Mesendoderm (in vitro differentiated cells): ENCODE measurements around the gene STARD3.

ENCODE experiments used
- DNase-seq: peaks from one replicate; pipeline ENCODE4 v3.0.0; 2013
- H2AK5ac ChIP-seq: 2 replicates; pipeline ENCODE4 v1.6.1; 2013; ENCODE audit warnings: low read length, inconsistent platforms
- H2BK120ac ChIP-seq: 2 replicates; pipeline ENCODE4 v1.6.1; 2013; ENCODE audit warnings: low read depth, mild to moderate bottlenecking, low read length, moderate library complexity, mixed read lengths
- H2BK15ac ChIP-seq: replicated peaks from 2 replicates; pipeline ENCODE4 v1.6.1; 2013; ENCODE audit warnings: low read depth, mild to moderate bottlenecking, moderate library complexity
- H2BK5ac ChIP-seq: 2 replicates; pipeline ENCODE4 v1.6.1; 2013; ENCODE audit warnings: low read length, inconsistent platforms
- H3K18ac ChIP-seq: 2 replicates; pipeline ENCODE4 v1.6.1; 2013; ENCODE audit warnings: mild to moderate bottlenecking, low read length, mixed read lengths
- H3K23ac ChIP-seq: one replicate; pipeline ENCODE4 v1.6.1; 2013; ENCODE audit warnings: low read length
- H3K27ac ChIP-seq: 2 replicates; pipeline ENCODE4 v1.5.1; 2013; ENCODE audit warnings: low read depth, mild to moderate bottlenecking, inconsistent platforms, low read length, moderate library complexity
- H3K27me3 ChIP-seq: 2 replicates; pipeline ENCODE4 v1.6.1; 2013; ENCODE audit warnings: low read length, control low read depth, mild to moderate bottlenecking, inconsistent platforms; ENCODE audit not compliant: insufficient read depth, poor library complexity
- H3K36me3 ChIP-seq: 2 replicates; pipeline ENCODE4 v1.6.1; 2013; ENCODE audit warnings: low read length, inconsistent platforms; ENCODE audit not compliant: control insufficient read depth, insufficient read depth
- H3K4ac ChIP-seq: one replicate; pipeline ENCODE4 v1.6.1; 2013; ENCODE audit warnings: low read depth, mild to moderate bottlenecking, low read length, moderate library complexity
- H3K4me1 ChIP-seq: 2 replicates; pipeline ENCODE4 v1.6.1; 2013; ENCODE audit warnings: low read depth, low read length, inconsistent platforms; ENCODE audit not compliant: control insufficient read depth
- H3K4me2 ChIP-seq: 2 replicates; pipeline ENCODE4 v1.6.1; 2013; ENCODE audit warnings: low read length
- H3K4me3 ChIP-seq: 2 replicates; pipeline ENCODE4 v1.5.1; 2013; ENCODE audit warnings: mild to moderate bottlenecking, low read length
- H3K56ac ChIP-seq: one replicate; pipeline ENCODE4 v1.6.1; 2013; ENCODE audit warnings: low read length
- H3K79me1 ChIP-seq: 2 replicates; pipeline ENCODE4 v1.6.1; 2013; ENCODE audit warnings: low read length, inconsistent platforms
- H3K79me2 ChIP-seq: 2 replicates; pipeline ENCODE4 v1.6.1; 2013; ENCODE audit warnings: mild to moderate bottlenecking, low read length; ENCODE audit not compliant: control insufficient read depth, insufficient read depth
- H3K9ac ChIP-seq: 2 replicates; pipeline ENCODE4 v1.6.1; 2013; ENCODE audit warnings: low read length, inconsistent platforms
- H4K5ac ChIP-seq: one replicate; pipeline ENCODE4 v1.6.1; 2013; ENCODE audit warnings: low read length
- H4K8ac ChIP-seq: one replicate; pipeline ENCODE4 v1.6.1; 2013; ENCODE audit warnings: low read depth, mild to moderate bottlenecking, control low read depth, low read length, moderate library complexity
- WGBS: extraction: QIAGEN DNeasy Blood & Tissue Kit; methylation state at CpG from one replicate; pipeline ENCODE4 v1.1.7; 2013; ENCODE audit warnings: low lambda C conversion rate, missing lambda C conversion rate; ENCODE audit not compliant: insufficient coverage; ENCODE audit errors: extremely low coverage; 5-methylcytosine and 5-hydroxymethylcytosine counted together

The STARD3 gene

GRCh38 chr17:39622380-39623006, 14.5 kb upstream of the STARD3 start:
- H3K56ac ChIP-seq, result no peak overlapping the region
- H3K36me3 ChIP-seq, result no peaks in the 10 kb centered on the region
- no peaks in the 10 kb centered on the region for H3K79me1 ChIP-seq
- H3K4me3 ChIP-seq, result no peak overlapping the region
- no peaks in the 10 kb centered on the region for H3K4me1 ChIP-seq
- no peak for DNase-seq
- no peak overlapping the region for H3K4ac ChIP-seq
- H4K5ac ChIP-seq, result no peak overlapping the region
- H3K18ac ChIP-seq, result no peak overlapping the region
- no peak overlapping the region for H3K4me2 ChIP-seq
- H3K27me3 ChIP-seq, result peaks cover 15% of the 10 kb centered on the region
- no CpG with 5 or more reads among the region's 16 CpGs for WGBS
- H2BK15ac ChIP-seq, result no peak overlapping the region
- H3K9ac ChIP-seq, result no peak overlapping the region
- no peak overlapping the region for H2BK5ac ChIP-seq
- no peak overlapping the region for H3K27ac ChIP-seq
- H2BK120ac ChIP-seq, result no peak overlapping the region
- no peak overlapping the region for H3K23ac ChIP-seq
- H4K8ac ChIP-seq, result no peak overlapping the region
- H3K79me2 ChIP-seq, result no peaks in the 10 kb centered on the region
- no peak overlapping the region for H2AK5ac ChIP-seq

DNA sequence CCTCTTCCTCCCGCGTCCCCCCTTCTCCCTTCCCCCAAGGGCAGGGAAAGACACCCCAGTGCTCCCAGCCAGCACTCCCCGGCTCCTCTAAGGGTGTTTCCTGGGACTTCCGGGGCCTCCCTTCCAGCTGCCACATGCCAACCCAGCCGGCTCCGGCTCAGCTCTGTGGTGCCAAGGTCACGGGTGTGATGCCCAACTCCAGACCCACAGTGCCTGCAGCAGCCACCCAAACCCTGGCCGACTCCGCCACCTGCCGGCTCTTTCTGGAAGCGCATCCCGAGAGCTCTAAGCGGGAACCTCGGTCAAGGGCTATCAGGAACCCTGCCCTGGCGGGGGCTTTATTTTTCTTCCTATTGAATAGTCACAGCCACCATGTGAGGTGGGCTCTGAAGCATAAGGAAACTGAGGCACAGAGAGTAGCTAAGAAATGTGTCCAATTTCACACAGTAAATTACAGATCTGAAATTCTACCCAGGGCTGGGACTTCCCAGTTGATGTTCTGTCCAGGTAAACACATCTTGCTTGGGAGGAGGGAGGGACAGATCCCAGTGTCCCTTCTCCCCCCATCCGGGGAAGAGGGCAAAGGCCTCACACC, 13.5 kb upstream of the STARD3 start:
- Histone ChIP-seq H3K27me3 (peaks cover 12% of the 10 kb centered on the region), H3K4ac (no peak overlapping the region), H3K4me1 (no peaks in the 10 kb centered on the region), H2BK120ac (no peak overlapping the region), H3K23ac (no peak overlapping the region), H3K9ac (no peak overlapping the region), H4K8ac (no peak overlapping the region), H3K56ac (peak overlapping the region; percentile 15), H3K4me2 (no peak overlapping the region), H3K18ac (no peak overlapping the region), H2AK5ac (no peak overlapping the region), H2BK15ac (no peak overlapping the region), H3K79me2 (no peaks in the 10 kb centered on the region), H3K4me3 (no peak overlapping the region), H3K36me3 (no peaks in the 10 kb centered on the region), H4K5ac (no peak overlapping the region), H2BK5ac (no peak overlapping the region), H3K27ac (no peak overlapping the region), H3K79me1 (no peaks in the 10 kb centered on the region)
- peak; percentile 66 for DNase-seq
- no CpG with 5 or more reads among the region's 16 CpGs for WGBS

- no CpG with 5 or more reads among the region's 8 CpGs for WGBS
- H2BK120ac ChIP-seq, result no peak overlapping the region
- H3K9ac ChIP-seq, result no peak overlapping the region
- H3K79me2 ChIP-seq, result no peaks in the 10 kb centered on the region
- H3K4me2 ChIP-seq, result no peak overlapping the region
- DNase-seq, result no peak
- no peak overlapping the region for H2BK5ac ChIP-seq
- H3K56ac ChIP-seq, result no peak overlapping the region
- H3K4ac ChIP-seq, result no peak overlapping the region
- no peak overlapping the region for H3K4me3 ChIP-seq
- no peak overlapping the region for H2BK15ac ChIP-seq
- H3K27me3 ChIP-seq, result peaks cover 5% of the 10 kb centered on the region
- no peak overlapping the region for H3K27ac ChIP-seq
- H4K5ac ChIP-seq, result no peak overlapping the region
- no peak overlapping the region for H3K18ac ChIP-seq
- H3K36me3 ChIP-seq, result no peaks in the 10 kb centered on the region
- no peak overlapping the region for H2AK5ac ChIP-seq
- no peak overlapping the region for H4K8ac ChIP-seq
- H3K4me1 ChIP-seq, result no peaks in the 10 kb centered on the region
- H3K79me1 ChIP-seq, result no peaks in the 10 kb centered on the region
- H3K23ac ChIP-seq, result no peak overlapping the region
Observed at GRCh38 chr17:39624313-39624712, 12.6 kb upstream of the STARD3 start.

DNA sequence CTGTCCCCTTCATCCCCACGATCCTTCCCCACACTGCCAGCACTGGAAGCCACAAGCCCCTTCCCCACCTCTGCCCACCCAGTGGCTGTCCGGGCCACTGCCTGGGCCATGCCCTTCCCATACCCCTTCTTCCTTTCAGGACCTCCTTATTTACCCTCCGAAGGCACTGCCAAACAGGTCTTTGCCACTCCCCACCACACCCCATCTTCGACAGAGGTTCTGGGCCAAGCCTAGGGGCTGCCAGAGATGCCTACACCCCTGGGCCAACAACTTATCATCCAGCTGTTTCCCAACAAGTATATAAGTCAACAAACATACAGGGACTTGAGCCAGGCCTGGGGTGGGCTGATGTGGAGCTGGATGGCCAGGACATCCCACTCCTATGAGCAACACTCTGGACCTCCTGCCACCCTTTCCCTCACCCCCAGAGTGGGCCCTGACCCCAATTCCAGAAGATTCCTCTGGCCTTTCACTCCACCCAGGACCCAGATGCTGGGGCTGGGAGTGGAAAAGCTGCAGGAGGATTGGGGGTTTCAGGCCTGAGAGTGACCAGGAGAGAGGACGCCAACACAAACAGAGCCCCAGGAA, 11.7 kb upstream of the STARD3 start:
- H3K27ac ChIP-seq, result no peak overlapping the region
- DNase-seq, result no peak
- H3K27me3 ChIP-seq, result no peaks in the 10 kb centered on the region
- H4K5ac ChIP-seq, result no peak overlapping the region
- H3K56ac ChIP-seq, result no peak overlapping the region
- H2AK5ac ChIP-seq, result no peak overlapping the region
- no peak overlapping the region for H3K4me2 ChIP-seq
- H3K4me1 ChIP-seq, result no peaks in the 10 kb centered on the region
- H3K79me2 ChIP-seq, result no peaks in the 10 kb centered on the region
- H2BK15ac ChIP-seq, result no peak overlapping the region
- no peaks in the 10 kb centered on the region for H3K36me3 ChIP-seq
- no peak overlapping the region for H3K4me3 ChIP-seq
- H3K9ac ChIP-seq, result no peak overlapping the region
- H2BK120ac ChIP-seq, result no peak overlapping the region
- no peak overlapping the region for H3K18ac ChIP-seq
- H3K79me1 ChIP-seq, result no peaks in the 10 kb centered on the region
- no peak overlapping the region for H4K8ac ChIP-seq
- WGBS, result no CpG with 5 or more reads among the region's 5 CpGs
- no peak overlapping the region for H3K4ac ChIP-seq
- no peak overlapping the region for H3K23ac ChIP-seq
- no peak overlapping the region for H2BK5ac ChIP-seq

DNA sequence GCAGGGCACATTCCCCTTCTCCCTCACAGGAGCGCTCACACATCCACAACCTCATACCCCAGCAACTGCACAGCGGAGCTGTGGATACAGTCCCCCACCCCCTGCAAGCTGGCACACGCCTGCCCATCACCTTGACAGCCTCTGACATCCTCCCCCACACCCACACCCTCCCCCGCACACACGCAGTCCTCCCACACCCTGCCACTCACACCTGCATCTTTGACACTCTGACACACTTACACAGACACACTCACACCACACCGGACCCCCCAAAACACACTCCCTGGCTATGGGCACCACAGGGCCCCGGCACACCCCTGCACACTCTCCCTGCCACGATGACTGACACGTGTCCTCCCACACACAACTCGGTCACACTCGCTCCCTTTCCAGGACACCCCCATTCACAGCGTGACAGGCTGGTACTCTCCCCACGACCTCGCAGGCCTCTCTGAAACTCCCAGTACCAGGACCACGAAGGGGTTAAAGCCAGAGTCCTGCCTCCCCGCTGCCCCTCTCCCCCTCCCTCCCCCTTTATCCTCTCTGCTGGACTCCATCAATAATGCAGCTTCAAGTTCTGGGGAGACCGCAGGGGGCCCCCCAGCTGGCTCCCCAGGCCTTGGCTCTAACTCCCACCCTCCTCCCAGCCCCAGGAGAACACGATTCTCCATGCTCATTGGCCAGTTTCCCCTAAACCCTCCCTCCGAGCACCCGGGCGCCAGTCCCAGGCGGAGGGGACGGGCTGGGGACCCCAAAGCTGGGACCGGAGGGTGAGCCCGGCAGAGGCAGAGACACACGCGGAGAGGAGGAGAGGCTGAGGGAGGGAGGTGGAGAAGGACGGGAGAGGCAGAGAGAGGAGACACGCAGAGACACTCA, 10.5 kb upstream of the STARD3 start, which contains the start of gene PPP1R1B:
TSS of gene PPP1R1B (plus strand) at position 782 of the 876 bp plus-strand sequence. CDS start 441 bp downstream, outside the sequence.
- no peak within 1 kb of the TSS for H2BK15ac ChIP-seq
- no peaks in the 10 kb centered on the region for H3K79me2 ChIP-seq
- no peak within 1 kb of the TSS for H3K4ac ChIP-seq
- peak within 1 kb of the TSS; percentile 81 for H3K56ac ChIP-seq
- no peak for DNase-seq
- H3K9ac ChIP-seq, result peak within 1 kb of the TSS; percentile 57
- no peaks in the 10 kb centered on the region for H3K27me3 ChIP-seq
- no peaks in the 10 kb centered on the region for H3K36me3 ChIP-seq
- no peak within 1 kb of the TSS for H2AK5ac ChIP-seq
- WGBS, result no CpG with 5 or more reads among the region's 29 CpGs
- no peak within 1 kb of the TSS for H2BK5ac ChIP-seq
- H3K79me1 ChIP-seq, result no peaks in the 10 kb centered on the region
- H3K27ac ChIP-seq, result no peak within 1 kb of the TSS
- H3K23ac ChIP-seq, result no peak within 1 kb of the TSS
- H4K8ac ChIP-seq, result no peak within 1 kb of the TSS
- no peak within 1 kb of the TSS for H4K5ac ChIP-seq
- H3K4me2 ChIP-seq, result peak within 1 kb of the TSS; percentile 89
- peak within 1 kb of the TSS; percentile 13 for H3K18ac ChIP-seq
- H3K4me3 ChIP-seq, result peak within 1 kb of the TSS; percentile 19
- no peaks in the 10 kb centered on the region for H3K4me1 ChIP-seq
- H2BK120ac ChIP-seq, result no peak within 1 kb of the TSS
